ENCODE measurements around the gene INTS1. TPM values are rescaled to one million over a fixed set of nuclear protein-coding genes. Genes with fewer than 3 reads are reported as not detected.

The INTS1 gene
- total and polyA plus RNA-seq, 2 of the 4 experiments (the other 2 are of a cell fraction), result 9.3 to 40.1 TPM

DNA sequence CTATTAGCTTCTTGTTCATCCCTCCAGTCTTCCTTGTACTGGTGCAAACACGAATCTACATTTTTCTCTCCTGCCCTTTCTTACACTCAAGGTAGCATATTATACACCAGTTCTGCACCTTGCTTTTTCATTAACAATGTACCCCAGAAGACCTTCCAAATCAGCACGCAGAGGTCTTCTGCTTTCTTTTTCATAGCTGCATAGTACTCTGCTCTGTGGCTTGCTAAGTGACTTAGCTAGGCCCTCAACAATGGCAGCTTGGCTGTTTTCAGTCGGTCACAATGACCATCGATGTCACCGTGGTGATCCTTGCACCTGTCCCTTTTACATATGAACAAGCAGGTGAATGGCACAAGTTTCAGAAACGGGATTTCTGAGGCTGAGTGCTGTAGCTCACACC lies 21.2 kb upstream of the INTS1 start:
- Histone ChIP-seq H3K27me3 (ENCODE audit: control insufficient read depth, insufficient read depth, low read length) (no peaks in the 10 kb centered on the region; the same call in 1 of the 2 replicates), H3K4me3 (ENCODE audit: insufficient read depth, low read depth, low read length) (no peak overlapping the region), H3K9me3 (ENCODE audit: control insufficient read depth, insufficient read depth, low read length) (no peaks in the 10 kb centered on the region), H3K4ac (ENCODE audit: low read depth, low read length) (no peak overlapping the region), H3K14ac (replicated peaks; ENCODE audit: low read depth, low read length) (no peak overlapping the region), H3K56ac (ENCODE audit: extremely low read depth, insufficient read depth, low read length) (no peak overlapping the region), H3K79me1 (ENCODE audit: low read depth in 1 of 2, low read length in 2 of 2) (peaks cover 0 to 3% of the 10 kb centered on the region in 2 experiments; a peak in 1 of 4 replicates), H2BK5ac (ENCODE audit: low read depth, low read length, poor library complexity, severe bottlenecking) (no peak overlapping the region), H2BK120ac (ENCODE audit: low read depth, low read length) (no peak overlapping the region), H3K27ac (ENCODE audit: insufficient read depth, low read length) (no peak overlapping the region), H3K4me1 (ENCODE audit: control insufficient read depth, insufficient read depth, low read length) (peaks cover 7% of the 10 kb centered on the region), H3K36me3 (ENCODE audit: control insufficient read depth, insufficient read depth, low read length) (no peaks in the 10 kb centered on the region), H4K8ac (ENCODE audit: low read depth in 2 of 2, low read length in 2 of 2) (no peak overlapping the region), H3K18ac (ENCODE audit: low read depth, low read length) (no peak overlapping the region), H4K20me1 (ENCODE audit: insufficient read depth, low read length) (no peaks in the 10 kb centered on the region), H3K4me2 (ENCODE audit: low read depth, low read length) (no peak overlapping the region), H2BK15ac (ENCODE audit: low read depth, low read length) (no peak overlapping the region), H4K5ac (ENCODE audit: low read depth, low read length) (no peak overlapping the region), H3K9me1 (ENCODE audit: insufficient read depth, low read length) (no peaks in the 10 kb centered on the region), H2AK5ac (ENCODE audit: low read depth, low read length) (no peak overlapping the region), H2AFZ (replicated peaks; ENCODE audit: low read length, poor library complexity) (no peak overlapping the region), H4K91ac (ENCODE audit: insufficient read depth, low read depth, low read length) (no peak overlapping the region), H2BK20ac (ENCODE audit: low read depth, low read length) (no peak overlapping the region), H3K9ac (ENCODE audit: low read depth, low read length) (no peak overlapping the region), H3K23ac (ENCODE audit: low read depth, low read length) (no peak overlapping the region), H2AK9ac (replicated peaks; ENCODE audit: low read depth, low read length, poor library complexity) (no peak overlapping the region)
- in situ Hi-C loops (cut with MboI; ENCODE audit: low sequenced_read_pairs), result no loop called here
- CTCF ChIA-PET, result no interaction called here
- ATAC-seq (ENCODE audit: low read depth) (no peak), DNase-seq (no peak)
- intact Hi-C loops (cut with micrococcal nuclease), result no loop called here
- no peak for TF ChIP-seq POLR2A (IDR thresholded peaks at IDR 0.05; ENCODE audit: low read depth, low read length)
- no peak for TF ChIP-seq MAZ (IDR thresholded peaks at IDR 0.05; ENCODE audit: borderline replicate concordance, low read depth, low read length)
- no peak for TF ChIP-seq BHLHE40 (IDR thresholded peaks at IDR 0.05; ENCODE audit: low read depth, low read length)
- TF ChIP-seq, protein P1, sequence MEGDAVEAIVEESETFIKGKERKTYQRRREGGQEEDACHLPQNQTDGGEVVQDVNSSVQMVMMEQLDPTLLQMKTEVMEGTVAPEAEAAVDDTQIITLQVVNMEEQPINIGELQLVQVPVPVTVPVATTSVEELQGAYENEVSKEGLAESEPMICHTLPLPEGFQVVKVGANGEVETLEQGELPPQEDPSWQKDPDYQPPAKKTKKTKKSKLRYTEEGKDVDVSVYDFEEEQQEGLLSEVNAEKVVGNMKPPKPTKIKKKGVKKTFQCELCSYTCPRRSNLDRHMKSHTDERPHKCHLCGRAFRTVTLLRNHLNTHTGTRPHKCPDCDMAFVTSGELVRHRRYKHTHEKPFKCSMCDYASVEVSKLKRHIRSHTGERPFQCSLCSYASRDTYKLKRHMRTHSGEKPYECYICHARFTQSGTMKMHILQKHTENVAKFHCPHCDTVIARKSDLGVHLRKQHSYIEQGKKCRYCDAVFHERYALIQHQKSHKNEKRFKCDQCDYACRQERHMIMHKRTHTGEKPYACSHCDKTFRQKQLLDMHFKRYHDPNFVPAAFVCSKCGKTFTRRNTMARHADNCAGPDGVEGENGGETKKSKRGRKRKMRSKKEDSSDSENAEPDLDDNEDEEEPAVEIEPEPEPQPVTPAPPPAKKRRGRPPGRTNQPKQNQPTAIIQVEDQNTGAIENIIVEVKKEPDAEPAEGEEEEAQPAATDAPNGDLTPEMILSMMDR (conservative IDR thresholded peaks at IDR 0.05; ENCODE audit: low read depth, low read length), result no peak
- TF ChIP-seq MXI1 (IDR thresholded peaks at IDR 0.05; ENCODE audit: borderline replicate concordance, low read depth, low read length), result no peak
- TF ChIP-seq MAFK (IDR thresholded peaks at IDR 0.05; ENCODE audit: low read depth, low read length), result no peak
- TF ChIP-seq CEBPB (IDR thresholded peaks at IDR 0.05; ENCODE audit: low read depth, low read length), result no peak
- TF ChIP-seq CHD1 (IDR thresholded peaks at IDR 0.05; ENCODE audit: low read depth, low read length), result no peak
- no peak for TF ChIP-seq SMC3 (IDR thresholded peaks at IDR 0.05; ENCODE audit: low read depth, low read length)
- TF ChIP-seq RAD21 (IDR thresholded peaks at IDR 0.05; ENCODE audit: low read length), result no peak
- TF ChIP-seq RFX5 (IDR thresholded peaks at IDR 0.05; ENCODE audit: low read depth, low read length), result no peak
- no peak for TF ChIP-seq RCOR1 (IDR thresholded peaks at IDR 0.05; ENCODE audit: insufficient replicate concordance, low read length)
- no peak for TF ChIP-seq FOS (IDR thresholded peaks at IDR 0.05; ENCODE audit: low read depth, low read length)
- TF ChIP-seq, protein P2, sequence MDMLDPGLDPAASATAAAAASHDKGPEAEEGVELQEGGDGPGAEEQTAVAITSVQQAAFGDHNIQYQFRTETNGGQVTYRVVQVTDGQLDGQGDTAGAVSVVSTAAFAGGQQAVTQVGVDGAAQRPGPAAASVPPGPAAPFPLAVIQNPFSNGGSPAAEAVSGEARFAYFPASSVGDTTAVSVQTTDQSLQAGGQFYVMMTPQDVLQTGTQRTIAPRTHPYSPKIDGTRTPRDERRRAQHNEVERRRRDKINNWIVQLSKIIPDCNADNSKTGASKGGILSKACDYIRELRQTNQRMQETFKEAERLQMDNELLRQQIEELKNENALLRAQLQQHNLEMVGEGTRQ (IDR thresholded peaks at IDR 0.05; ENCODE audit: low read depth, low read length), result no peak
- no peak for TF ChIP-seq NFE2L2 (IDR thresholded peaks at IDR 0.05; ENCODE audit: low read depth, low read length)
- TF ChIP-seq, protein P3, sequence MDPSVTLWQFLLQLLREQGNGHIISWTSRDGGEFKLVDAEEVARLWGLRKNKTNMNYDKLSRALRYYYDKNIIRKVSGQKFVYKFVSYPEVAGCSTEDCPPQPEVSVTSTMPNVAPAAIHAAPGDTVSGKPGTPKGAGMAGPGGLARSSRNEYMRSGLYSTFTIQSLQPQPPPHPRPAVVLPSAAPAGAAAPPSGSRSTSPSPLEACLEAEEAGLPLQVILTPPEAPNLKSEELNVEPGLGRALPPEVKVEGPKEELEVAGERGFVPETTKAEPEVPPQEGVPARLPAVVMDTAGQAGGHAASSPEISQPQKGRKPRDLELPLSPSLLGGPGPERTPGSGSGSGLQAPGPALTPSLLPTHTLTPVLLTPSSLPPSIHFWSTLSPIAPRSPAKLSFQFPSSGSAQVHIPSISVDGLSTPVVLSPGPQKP (IDR thresholded peaks at IDR 0.05; ENCODE audit: borderline replicate concordance, low read depth, low read length), result no peak
- WGBS, 2 experiments (ENCODE audit: extremely low coverage in 2 of 2, insufficient read length in 1 of 2), result 90% methylated on average over 5 of the region's 6 CpGs; no CpG with 5 or more reads in 1 of the 2 experiments
- dilution Hi-C loops (cut with HindIII; ENCODE audit: low sequenced_read_pairs, unreplicated experiment), result no loop called here
- BruUV-seq (replicated peaks), result no TSS peak
- POLR2A ChIA-PET (ENCODE audit: unreplicated experiment), result no interaction called here

Data from IMR-90 (cell line).